ENCODE data around the gene MS4A10. TPM values are rescaled to one million over a fixed set of nuclear protein-coding genes. Genes with fewer than 3 reads are reported as not detected.

Gene MS4A10
- total and polyA plus RNA-seq, 4 donors = 5.5 TPM; not detected in 3

DNA sequence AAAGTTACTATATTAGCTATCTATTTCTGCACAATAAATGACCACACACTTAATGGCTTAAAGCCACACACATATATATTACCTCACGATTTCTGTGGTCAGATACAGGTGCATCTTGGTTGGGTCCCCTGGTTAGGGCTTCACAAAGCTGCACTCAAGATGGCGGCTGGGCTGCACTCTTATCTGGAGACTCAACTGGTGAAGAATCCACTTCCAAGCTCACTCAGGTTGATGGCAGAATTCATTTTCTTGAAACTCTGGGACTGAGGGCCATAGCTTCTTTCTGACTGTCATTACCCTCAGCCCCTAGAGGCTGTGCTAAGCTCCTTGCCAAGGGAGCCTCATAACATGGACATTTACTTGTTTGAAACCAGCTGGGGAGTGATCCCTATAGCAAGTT is 5.1 kb upstream of the MS4A10 start:
- Histone ChIP-seq H3K4me1 (ENCODE audit: control insufficient read depth in 1 of 2, insufficient read depth in 2 of 2, low read length in 2 of 2) (no peaks in the 10 kb centered on the region), H3K27ac (ENCODE audit: low read depth in 1 of 2, low read length in 2 of 2) (no peak overlapping the region), H3K9me3 (ENCODE audit: control insufficient read depth, low read length) (no peaks in the 10 kb centered on the region), H3K36me3 (ENCODE audit: control insufficient read depth in 1 of 2, insufficient read depth in 2 of 2, low read length in 1 of 2) (no peaks in the 10 kb centered on the region), H3K27me3 (ENCODE audit: control insufficient read depth in 1 of 2, insufficient read depth in 2 of 2, low read length in 1 of 2) (no peaks in the 10 kb centered on the region), H3K4me3 (ENCODE audit: low read length in 2 of 2) (no peak overlapping the region)
- DNase-seq (no peak), ATAC-seq (ENCODE audit: low FRiP score) (no peak)
- 91 to 97% methylated on average over 2 of the region's 2 CpGs for WGBS, 2 donors
- intact Hi-C loops (cut with DNase I) = no loop called here

GRCh38 chr11:60780774-60781173 is 4.4 kb upstream of the MS4A10 start:
- Histone ChIP-seq H3K27me3 (ENCODE audit: control insufficient read depth in 1 of 2, insufficient read depth in 2 of 2, low read length in 1 of 2) (no peaks in the 10 kb centered on the region), H3K27ac (ENCODE audit: low read depth in 1 of 2, low read length in 2 of 2) (no peak overlapping the region), H3K4me3 (ENCODE audit: low read length in 2 of 2) (no peak overlapping the region), H3K36me3 (ENCODE audit: control insufficient read depth in 1 of 2, insufficient read depth in 2 of 2, low read length in 1 of 2) (no peaks in the 10 kb centered on the region), H3K4me1 (ENCODE audit: control insufficient read depth in 1 of 2, insufficient read depth in 2 of 2, low read length in 2 of 2) (no peaks in the 10 kb centered on the region), H3K9me3 (ENCODE audit: control insufficient read depth, low read length) (no peaks in the 10 kb centered on the region)
- intact Hi-C loops (cut with DNase I) = no loop called here
- DNase-seq (no peak), ATAC-seq (ENCODE audit: low FRiP score) (no peak)

DNA sequence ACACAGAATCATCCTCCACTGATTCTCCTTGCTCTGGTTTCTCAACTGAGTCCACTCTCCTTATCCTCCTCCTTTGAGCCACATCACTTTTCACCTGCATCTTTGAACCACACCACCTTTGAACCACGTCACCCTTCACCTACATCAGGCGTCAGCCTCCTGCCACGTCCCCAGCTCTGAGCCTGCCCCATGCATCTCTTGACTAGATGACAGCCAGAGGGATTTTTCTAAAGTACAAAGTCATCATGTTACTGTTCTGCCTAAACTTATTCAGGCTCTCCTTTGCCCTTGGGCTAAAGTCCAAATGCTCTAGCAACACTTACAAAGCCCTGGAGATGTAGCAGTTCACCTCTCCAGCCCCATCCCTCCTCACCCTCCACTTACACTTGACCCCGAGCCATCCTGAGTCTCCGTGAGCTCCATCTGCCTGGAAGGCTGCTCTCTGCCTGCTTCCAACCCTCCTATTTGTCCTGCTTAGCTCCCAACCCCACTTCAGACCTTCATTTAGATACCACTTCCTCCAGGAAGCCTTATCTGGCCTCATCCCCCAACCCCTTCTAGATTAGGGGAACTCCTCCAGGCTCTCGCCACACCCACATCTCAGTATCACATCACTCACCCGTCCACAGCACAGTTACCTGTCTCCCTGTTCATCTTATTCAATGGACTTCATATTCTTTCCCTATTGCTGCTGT is 3.7 kb upstream of the MS4A10 start:
- 83 to 85% methylated on average over 7 of the region's 7 CpGs for WGBS, 2 donors
- intact Hi-C loops (cut with DNase I) = no loop called here
- Histone ChIP-seq H3K27ac (ENCODE audit: low read depth in 1 of 2, low read length in 2 of 2) (no peak overlapping the region), H3K27me3 (ENCODE audit: control insufficient read depth in 1 of 2, insufficient read depth in 2 of 2, low read length in 1 of 2) (no peaks in the 10 kb centered on the region), H3K4me3 (ENCODE audit: low read length in 2 of 2) (no peak overlapping the region), H3K36me3 (ENCODE audit: control insufficient read depth in 1 of 2, insufficient read depth in 2 of 2, low read length in 1 of 2) (no peaks in the 10 kb centered on the region), H3K4me1 (ENCODE audit: control insufficient read depth in 1 of 2, insufficient read depth in 2 of 2, low read length in 2 of 2) (no peaks in the 10 kb centered on the region), H3K9me3 (ENCODE audit: control insufficient read depth, low read length) (no peaks in the 10 kb centered on the region)
- peak in 1 of 2 donors; percentile 37 for DNase-seq
- ATAC-seq (ENCODE audit: low FRiP score) = no peak

DNA sequence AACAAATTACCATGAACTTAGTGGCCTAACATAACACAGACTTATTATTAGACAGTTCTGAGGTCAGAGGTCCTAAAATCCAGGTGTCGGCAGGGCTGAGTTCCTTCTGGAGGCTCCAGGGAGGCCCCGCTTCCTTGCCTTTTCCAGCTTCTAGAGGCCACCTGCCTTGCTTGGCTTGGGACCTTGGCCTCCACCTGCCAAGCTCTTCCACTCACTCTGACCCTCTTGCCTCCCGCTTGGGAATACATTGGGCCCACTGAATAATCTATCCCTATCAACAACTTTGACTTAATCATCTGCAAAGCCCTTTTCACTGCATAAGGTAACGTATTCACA is 3.2 kb upstream of the MS4A10 start:
- Histone ChIP-seq H3K27ac (ENCODE audit: low read depth in 1 of 2, low read length in 2 of 2) (no peak overlapping the region), H3K4me3 (ENCODE audit: low read length in 2 of 2) (no peak overlapping the region), H3K4me1 (ENCODE audit: control insufficient read depth in 1 of 2, insufficient read depth in 2 of 2, low read length in 2 of 2) (no peaks in the 10 kb centered on the region), H3K9me3 (ENCODE audit: control insufficient read depth, low read length) (no peaks in the 10 kb centered on the region), H3K36me3 (ENCODE audit: control insufficient read depth in 1 of 2, insufficient read depth in 2 of 2, low read length in 1 of 2) (no peaks in the 10 kb centered on the region), H3K27me3 (ENCODE audit: control insufficient read depth in 1 of 2, insufficient read depth in 2 of 2, low read length in 1 of 2) (no peaks in the 10 kb centered on the region)
- DNase-seq (peak in 1 of 2 donors; percentile 9), ATAC-seq (ENCODE audit: low FRiP score) (no peak)
- intact Hi-C loops (cut with DNase I) = no loop called here
- 93 to 95% methylated on average over 4 of the region's 4 CpGs for WGBS, 2 donors

DNA sequence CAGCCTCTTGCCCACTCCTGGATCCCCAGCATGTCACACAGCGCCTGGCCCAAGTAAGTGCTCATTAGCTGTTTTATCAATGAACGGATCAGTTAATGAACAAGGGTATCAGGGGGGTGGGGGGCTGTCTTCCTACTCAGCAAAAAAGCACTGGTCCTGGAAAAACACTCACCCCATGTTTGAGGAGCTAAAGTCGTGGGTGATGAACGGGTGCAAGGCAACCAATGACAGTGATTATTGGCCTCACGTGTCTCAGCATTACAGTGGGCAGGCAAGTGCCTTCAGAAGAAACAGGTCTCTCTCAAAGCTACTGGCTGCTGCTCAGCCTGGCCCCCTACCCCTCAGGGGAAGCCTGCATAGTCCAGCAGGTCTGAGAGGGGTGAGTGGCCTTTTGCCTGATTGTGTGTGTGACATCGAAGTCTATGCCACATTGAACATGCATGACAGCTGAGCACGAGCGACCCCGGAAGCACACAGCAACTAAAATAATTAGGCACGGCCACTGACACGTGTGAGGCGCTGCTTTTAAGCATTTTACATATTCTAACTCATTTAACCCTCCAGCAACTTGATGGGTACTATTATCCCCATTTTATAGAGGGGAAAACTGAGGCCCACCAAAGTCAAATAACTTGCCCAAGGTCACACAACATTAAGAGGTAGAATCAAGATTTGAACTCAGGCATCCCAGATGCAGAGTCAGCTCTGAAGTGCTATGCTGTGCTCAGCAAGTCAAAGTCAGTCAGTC is 2.6 kb upstream of the MS4A10 start:
- peak in 1 of 2 donors; percentile 28 for DNase-seq
- no peak overlapping the region for H3K27ac ChIP-seq (ENCODE audit: low read depth in 1 of 2, low read length in 2 of 2)
- H3K4me1 ChIP-seq (ENCODE audit: control insufficient read depth in 1 of 2, insufficient read depth in 2 of 2, low read length in 2 of 2) = no peaks in the 10 kb centered on the region
- 90 to 92% methylated on average over 12 of the region's 12 CpGs for WGBS, 2 donors
- no peaks in the 10 kb centered on the region for H3K9me3 ChIP-seq (ENCODE audit: control insufficient read depth, low read length)
- no peaks in the 10 kb centered on the region for H3K27me3 ChIP-seq (ENCODE audit: control insufficient read depth in 1 of 2, insufficient read depth in 2 of 2, low read length in 1 of 2)
- H3K4me3 ChIP-seq (ENCODE audit: low read length in 2 of 2) = no peak overlapping the region
- ATAC-seq (ENCODE audit: low FRiP score) = no peak
- intact Hi-C loops (cut with DNase I) = no loop called here
- no peaks in the 10 kb centered on the region for H3K36me3 ChIP-seq (ENCODE audit: control insufficient read depth in 1 of 2, insufficient read depth in 2 of 2, low read length in 1 of 2)

DNA sequence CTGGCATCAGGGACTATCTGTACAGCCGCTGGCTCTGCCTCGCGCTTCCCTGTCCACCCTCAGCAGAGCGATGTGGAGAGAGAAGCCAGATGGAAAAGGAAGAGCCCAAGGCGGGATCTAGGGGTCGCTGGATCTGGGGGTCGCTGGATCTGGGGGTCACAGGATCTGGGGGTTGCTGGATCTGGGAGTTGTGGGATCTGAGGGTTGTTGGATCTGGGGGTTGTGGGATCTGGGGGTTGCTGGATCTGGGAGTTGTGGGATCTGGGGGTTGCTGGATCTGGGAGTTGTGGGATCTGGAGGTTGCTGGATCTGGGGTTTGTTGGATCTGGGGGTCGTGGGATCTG is 2.0 kb upstream of the MS4A10 start:
- Histone ChIP-seq H3K4me3 (ENCODE audit: low read length in 2 of 2) (no peak overlapping the region), H3K36me3 (ENCODE audit: control insufficient read depth in 1 of 2, insufficient read depth in 2 of 2, low read length in 1 of 2) (no peaks in the 10 kb centered on the region), H3K4me1 (ENCODE audit: control insufficient read depth in 1 of 2, insufficient read depth in 2 of 2, low read length in 2 of 2) (no peaks in the 10 kb centered on the region), H3K27me3 (ENCODE audit: control insufficient read depth in 1 of 2, insufficient read depth in 2 of 2, low read length in 1 of 2) (no peaks in the 10 kb centered on the region), H3K27ac (ENCODE audit: low read depth in 1 of 2, low read length in 2 of 2) (no peak overlapping the region), H3K9me3 (ENCODE audit: control insufficient read depth, low read length) (no peaks in the 10 kb centered on the region)
- DNase-seq = peak in 1 of 2 donors; percentile 19
- WGBS, 2 donors = 94 to 95% methylated on average over 7 to 8 of the region's 8 CpGs
- intact Hi-C loops (cut with DNase I) = no loop called here
- ATAC-seq (ENCODE audit: low FRiP score) = no peak

DNA sequence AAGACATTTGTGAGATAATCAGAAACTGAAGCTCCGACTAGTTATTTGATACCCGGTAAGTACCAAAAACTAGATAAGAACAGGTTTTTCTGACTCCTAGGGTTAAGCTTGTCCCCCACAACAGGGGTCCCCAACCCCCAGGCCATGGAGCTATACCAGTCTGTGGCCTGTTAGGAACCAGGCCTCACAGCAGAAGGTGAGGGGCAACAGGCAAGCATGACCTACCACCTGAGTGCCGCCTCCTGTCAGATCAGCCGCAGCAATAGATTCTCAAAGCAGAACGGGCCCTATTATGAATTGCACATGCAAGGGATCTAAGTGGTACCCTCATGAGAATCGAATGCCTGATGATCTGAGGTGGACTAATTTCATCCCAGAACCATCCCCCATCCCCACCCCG is 1.2 kb upstream of the MS4A10 start:
- Histone ChIP-seq H3K27me3 (ENCODE audit: control insufficient read depth in 1 of 2, insufficient read depth in 2 of 2, low read length in 1 of 2) (no peaks in the 10 kb centered on the region), H3K27ac (ENCODE audit: low read depth in 1 of 2, low read length in 2 of 2) (no peak overlapping the region), H3K4me1 (ENCODE audit: control insufficient read depth in 1 of 2, insufficient read depth in 2 of 2, low read length in 2 of 2) (no peaks in the 10 kb centered on the region), H3K9me3 (ENCODE audit: control insufficient read depth, low read length) (no peaks in the 10 kb centered on the region), H3K4me3 (ENCODE audit: low read length in 2 of 2) (no peak overlapping the region), H3K36me3 (ENCODE audit: control insufficient read depth in 1 of 2, insufficient read depth in 2 of 2, low read length in 1 of 2) (no peaks in the 10 kb centered on the region)
- intact Hi-C loops (cut with DNase I) = no loop called here
- peak in 1 of 2 donors; percentile 57 for DNase-seq
- 96% methylated on average over 7 of the region's 7 CpGs for WGBS, 2 donors
- no peak for ATAC-seq (ENCODE audit: low FRiP score)

DNA sequence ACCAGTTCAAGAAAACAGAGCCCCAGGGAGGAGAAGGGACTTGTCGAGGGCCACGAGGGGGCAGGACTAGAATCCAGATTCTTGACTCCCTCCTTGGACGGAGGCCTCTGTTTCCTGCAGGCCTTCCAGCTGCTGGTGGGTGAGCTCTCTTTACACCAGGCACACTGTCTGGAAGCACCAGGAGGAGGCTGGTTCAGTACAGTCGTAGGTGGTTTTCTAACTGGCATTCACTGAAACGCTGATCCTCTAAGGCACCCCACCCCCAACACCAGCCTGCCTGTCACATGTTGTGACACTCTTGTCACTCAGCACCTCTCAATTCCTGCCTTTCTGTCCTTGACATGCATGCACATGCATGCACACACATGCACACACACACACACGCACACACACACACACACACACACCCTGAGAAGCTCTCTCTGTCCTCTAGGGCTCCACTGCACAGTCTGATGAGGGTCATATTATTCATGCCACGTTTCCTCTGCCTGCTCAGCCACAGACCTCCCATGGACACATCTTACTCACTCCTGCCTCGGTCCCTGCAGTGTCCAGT is 751 bp downstream of the MS4A10 start:
- Histone ChIP-seq H3K9me3 (ENCODE audit: control insufficient read depth, low read length) (no peaks in the 10 kb centered on the region), H3K4me1 (ENCODE audit: control insufficient read depth in 1 of 2, insufficient read depth in 2 of 2, low read length in 2 of 2) (no peaks in the 10 kb centered on the region), H3K27me3 (ENCODE audit: control insufficient read depth in 1 of 2, insufficient read depth in 2 of 2, low read length in 1 of 2) (no peaks in the 10 kb centered on the region), H3K36me3 (ENCODE audit: control insufficient read depth in 1 of 2, insufficient read depth in 2 of 2, low read length in 1 of 2) (no peaks in the 10 kb centered on the region), H3K4me3 (ENCODE audit: low read length in 2 of 2) (no peak overlapping the region), H3K27ac (ENCODE audit: low read depth in 1 of 2, low read length in 2 of 2) (no peak overlapping the region)
- WGBS, 2 donors = 61 to 66% methylated on average over 8 of the region's 8 CpGs
- no peak for ATAC-seq (ENCODE audit: low FRiP score)
- intact Hi-C loops (cut with DNase I) = no loop called here
- peak in 1 of 2 donors; percentile 50 for DNase-seq
